Neuron (in vitro differentiated cells): ENCODE measurements around the gene MARCHF3.

Experiments
- H2AFZ ChIP-seq: one replicate; pipeline ENCODE4 v1.6.1; 2013; ENCODE audit warnings: low read depth, mild to moderate bottlenecking, inconsistent platforms, low read length, moderate library complexity
- H3K27me3 ChIP-seq: one replicate; pipeline ENCODE4 v1.6.1; 2013; ENCODE audit warnings: low read length; ENCODE audit not compliant: insufficient read depth
- H3K36me3 ChIP-seq: one replicate; pipeline ENCODE4 v1.6.1; 2013; ENCODE audit warnings: low read length; ENCODE audit not compliant: insufficient read depth
- H3K4me1 ChIP-seq: one replicate; pipeline ENCODE4 v1.6.1; 2013; ENCODE audit warnings: low read length; ENCODE audit not compliant: insufficient read depth
- H3K4me3 ChIP-seq: 2 replicates; pipeline ENCODE4 v1.5.1; 2013; ENCODE audit warnings: mild to moderate bottlenecking, low read length, moderate library complexity
- H3K9me3 ChIP-seq: one replicate; pipeline ENCODE4 v1.6.1; 2013; ENCODE audit warnings: low read length

Gene MARCHF3

GRCh38 chr5:126836778-126837177 lies 193.6 kb downstream of the MARCHF3 start:
- H3K4me1 ChIP-seq = no peaks in the 10 kb centered on the region
- H3K9me3 ChIP-seq = no peaks in the 10 kb centered on the region
- H3K4me3 ChIP-seq = no peak overlapping the region
- H3K27me3 ChIP-seq = no peaks in the 10 kb centered on the region
- no peak overlapping the region for H2AFZ ChIP-seq
- peaks cover 54% of the 10 kb centered on the region for H3K36me3 ChIP-seq

- Histone ChIP-seq H3K4me1 (no peaks in the 10 kb centered on the region), H3K36me3 (peaks cover 83% of the 10 kb centered on the region), H2AFZ (no peak overlapping the region), H3K4me3 (no peak overlapping the region), H3K9me3 (no peaks in the 10 kb centered on the region), H3K27me3 (no peaks in the 10 kb centered on the region)
Measured at GRCh38 chr5:126831156-126831555, 199.2 kb downstream of the MARCHF3 start.

DNA sequence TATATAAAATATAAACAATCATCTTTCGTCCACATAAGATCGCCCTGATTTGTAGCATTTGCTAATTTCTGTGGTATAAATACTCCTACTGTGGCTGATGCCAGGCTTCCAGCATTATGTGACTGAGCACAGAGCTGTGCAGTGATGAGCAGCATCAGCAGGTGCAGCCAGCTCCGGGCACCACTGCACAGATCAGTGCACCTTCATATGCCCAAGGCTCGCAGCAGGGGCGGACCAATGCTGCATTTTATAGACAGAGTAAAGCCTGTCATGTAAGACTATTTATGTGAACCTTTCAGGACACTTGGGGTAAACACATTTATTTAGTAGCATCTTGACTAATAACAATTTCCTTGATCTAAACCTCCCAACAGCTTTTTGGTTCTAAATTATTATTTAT lies 200.3 kb downstream of the MARCHF3 start:
- H2AFZ ChIP-seq = no peak overlapping the region
- H3K4me1 ChIP-seq = no peaks in the 10 kb centered on the region
- no peaks in the 10 kb centered on the region for H3K9me3 ChIP-seq
- peaks cover 85% of the 10 kb centered on the region for H3K36me3 ChIP-seq
- no peaks in the 10 kb centered on the region for H3K27me3 ChIP-seq
- no peak overlapping the region for H3K4me3 ChIP-seq

GRCh38 chr5:126829098-126829497 lies 201.3 kb downstream of the MARCHF3 start:
- H3K36me3 ChIP-seq = peaks cover 82% of the 10 kb centered on the region

GRCh38 chr5:126826619-126827215 lies 203.6 kb downstream of the MARCHF3 start:
- no peaks in the 10 kb centered on the region for H3K27me3 ChIP-seq
- H3K9me3 ChIP-seq = no peaks in the 10 kb centered on the region
- H3K4me3 ChIP-seq = no peak overlapping the region
- H3K4me1 ChIP-seq = no peaks in the 10 kb centered on the region
- H3K36me3 ChIP-seq = peaks cover 87% of the 10 kb centered on the region
- no peak overlapping the region for H2AFZ ChIP-seq

More at GRCh38 chr5:126829098-126829497, 201.3 kb downstream of the MARCHF3 start:
- Histone ChIP-seq H3K27me3 (no peaks in the 10 kb centered on the region), H2AFZ (no peak overlapping the region), H3K4me3 (no peak overlapping the region), H3K9me3 (no peaks in the 10 kb centered on the region), H3K4me1 (no peaks in the 10 kb centered on the region)

GRCh38 chr5:126819253-126819652 lies 211.1 kb downstream of the MARCHF3 start:
- Histone ChIP-seq H3K9me3 (no peaks in the 10 kb centered on the region), H3K4me1 (no peaks in the 10 kb centered on the region), H3K4me3 (no peak overlapping the region), H2AFZ (no peak overlapping the region), H3K36me3 (peaks cover 93% of the 10 kb centered on the region), H3K27me3 (no peaks in the 10 kb centered on the region)

GRCh38 chr5:126818736-126819135 lies 211.6 kb downstream of the MARCHF3 start:
- no peaks in the 10 kb centered on the region for H3K4me1 ChIP-seq
- H3K4me3 ChIP-seq = no peak overlapping the region
- H3K36me3 ChIP-seq = peaks cover 93% of the 10 kb centered on the region
- H2AFZ ChIP-seq = no peak overlapping the region
- no peaks in the 10 kb centered on the region for H3K9me3 ChIP-seq
- H3K27me3 ChIP-seq = no peaks in the 10 kb centered on the region
